HCT116 (cell line): Measurements from ENCODE around the gene BCAS4.
"Not testable (repeated sequence)": the region's sequence is repeated elsewhere in the genome, so short reads cannot be mapped to it uniquely, and the experiment has no call there.

ENCODE experiments used
- CEBPB ChIP-seq: IDR thresholded peaks from 2 replicates; pipeline ENCODE4 v1.6.1; 2012; ENCODE audit warnings: low read depth
- EZH2 ChIP-seq: fragments of 200-600 bp; sonication (generic); IDR thresholded peaks from 2 replicates; pipeline ENCODE4 v1.6.1; 2017; ENCODE audit warnings: antibody characterized with exemption, mixed run types
- JUND ChIP-seq: IDR thresholded peaks from 2 replicates; pipeline ENCODE4 v1.6.1; 2012
- POLR2A ChIP-seq: IDR thresholded peaks from 2 replicates; pipeline ENCODE4 v1.7.0; 2011; ENCODE audit warnings: borderline replicate concordance; ENCODE audit not compliant: insufficient read depth, insufficient read length; ENCODE audit errors: extremely low read depth
- POLR2AphosphoS5 ChIP-seq: IDR thresholded peaks from 2 replicates; pipeline ENCODE4 v1.6.1; 2011; ENCODE audit warnings: mild to moderate bottlenecking, low read depth, low read length, moderate library complexity
- SRF ChIP-seq: IDR thresholded peaks from 2 replicates; pipeline ENCODE4 v1.6.1; 2012; ENCODE audit warnings: low read depth
- YY1 ChIP-seq: IDR thresholded peaks from 2 replicates; pipeline ENCODE4 v1.6.1; 2011; ENCODE audit warnings: low read length, low read depth, moderate library complexity, mild to moderate bottlenecking; ENCODE audit not compliant: insufficient replicate concordance; ENCODE audit errors: extremely low read depth
- TF ChIP-seq, protein P1 (sequence below), 3 experiments: fragments of 200-600 bp in 1 of 3; sonication (generic) in 1 of 3; IDR thresholded peaks in 2 of 3; conservative IDR thresholded peaks in 1 of 3; 2 replicates each; pipeline ENCODE4 v1.5.1; 2012 to 2017; ENCODE audit warnings: low read depth in 2 of 3, low read length in 2 of 3, antibody characterized with exemption in 1 of 3, borderline replicate concordance in 1 of 3, control low read depth in 1 of 3, mild to moderate bottlenecking in 1 of 3, mixed read lengths in 1 of 3, mixed run types in 1 of 3, moderate library complexity in 1 of 3; ENCODE audit not compliant: insufficient read depth in 1 of 3
- TF ChIP-seq, protein P2 (sequence below): IDR thresholded peaks from 2 replicates; pipeline ENCODE4 v1.6.1; 2012; ENCODE audit warnings: low read depth

GRCh38 chr20:50768991-50769390, 25.9 kb upstream of the BCAS4 start:
- TF ChIP-seq, protein P1, sequence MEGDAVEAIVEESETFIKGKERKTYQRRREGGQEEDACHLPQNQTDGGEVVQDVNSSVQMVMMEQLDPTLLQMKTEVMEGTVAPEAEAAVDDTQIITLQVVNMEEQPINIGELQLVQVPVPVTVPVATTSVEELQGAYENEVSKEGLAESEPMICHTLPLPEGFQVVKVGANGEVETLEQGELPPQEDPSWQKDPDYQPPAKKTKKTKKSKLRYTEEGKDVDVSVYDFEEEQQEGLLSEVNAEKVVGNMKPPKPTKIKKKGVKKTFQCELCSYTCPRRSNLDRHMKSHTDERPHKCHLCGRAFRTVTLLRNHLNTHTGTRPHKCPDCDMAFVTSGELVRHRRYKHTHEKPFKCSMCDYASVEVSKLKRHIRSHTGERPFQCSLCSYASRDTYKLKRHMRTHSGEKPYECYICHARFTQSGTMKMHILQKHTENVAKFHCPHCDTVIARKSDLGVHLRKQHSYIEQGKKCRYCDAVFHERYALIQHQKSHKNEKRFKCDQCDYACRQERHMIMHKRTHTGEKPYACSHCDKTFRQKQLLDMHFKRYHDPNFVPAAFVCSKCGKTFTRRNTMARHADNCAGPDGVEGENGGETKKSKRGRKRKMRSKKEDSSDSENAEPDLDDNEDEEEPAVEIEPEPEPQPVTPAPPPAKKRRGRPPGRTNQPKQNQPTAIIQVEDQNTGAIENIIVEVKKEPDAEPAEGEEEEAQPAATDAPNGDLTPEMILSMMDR (IDR thresholded peaks at IDR 0.05 in 2 of 3, conservative IDR thresholded peaks at IDR 0.05 in 1 of 3; ENCODE audit: borderline replicate concordance in 1 of 3, insufficient read depth in 1 of 3, low read depth in 2 of 3, low read length in 2 of 3), result not testable (repeated sequence)
- TF ChIP-seq POLR2A, SRF, JUND, POLR2AphosphoS5, EZH2, CEBPB, YY1: not testable (repeated sequence)
- TF ChIP-seq, protein P2, sequence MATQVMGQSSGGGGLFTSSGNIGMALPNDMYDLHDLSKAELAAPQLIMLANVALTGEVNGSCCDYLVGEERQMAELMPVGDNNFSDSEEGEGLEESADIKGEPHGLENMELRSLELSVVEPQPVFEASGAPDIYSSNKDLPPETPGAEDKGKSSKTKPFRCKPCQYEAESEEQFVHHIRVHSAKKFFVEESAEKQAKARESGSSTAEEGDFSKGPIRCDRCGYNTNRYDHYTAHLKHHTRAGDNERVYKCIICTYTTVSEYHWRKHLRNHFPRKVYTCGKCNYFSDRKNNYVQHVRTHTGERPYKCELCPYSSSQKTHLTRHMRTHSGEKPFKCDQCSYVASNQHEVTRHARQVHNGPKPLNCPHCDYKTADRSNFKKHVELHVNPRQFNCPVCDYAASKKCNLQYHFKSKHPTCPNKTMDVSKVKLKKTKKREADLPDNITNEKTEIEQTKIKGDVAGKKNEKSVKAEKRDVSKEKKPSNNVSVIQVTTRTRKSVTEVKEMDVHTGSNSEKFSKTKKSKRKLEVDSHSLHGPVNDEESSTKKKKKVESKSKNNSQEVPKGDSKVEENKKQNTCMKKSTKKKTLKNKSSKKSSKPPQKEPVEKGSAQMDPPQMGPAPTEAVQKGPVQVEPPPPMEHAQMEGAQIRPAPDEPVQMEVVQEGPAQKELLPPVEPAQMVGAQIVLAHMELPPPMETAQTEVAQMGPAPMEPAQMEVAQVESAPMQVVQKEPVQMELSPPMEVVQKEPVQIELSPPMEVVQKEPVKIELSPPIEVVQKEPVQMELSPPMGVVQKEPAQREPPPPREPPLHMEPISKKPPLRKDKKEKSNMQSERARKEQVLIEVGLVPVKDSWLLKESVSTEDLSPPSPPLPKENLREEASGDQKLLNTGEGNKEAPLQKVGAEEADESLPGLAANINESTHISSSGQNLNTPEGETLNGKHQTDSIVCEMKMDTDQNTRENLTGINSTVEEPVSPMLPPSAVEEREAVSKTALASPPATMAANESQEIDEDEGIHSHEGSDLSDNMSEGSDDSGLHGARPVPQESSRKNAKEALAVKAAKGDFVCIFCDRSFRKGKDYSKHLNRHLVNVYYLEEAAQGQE, result not testable (repeated sequence)
